ENCODE results near the gene SPOP.

- no peak for TF ChIP-seq CTCF (IDR thresholded peaks at IDR 0.05 in 4 of 5, conservative IDR thresholded peaks at IDR 0.05 in 1 of 5)
- no peak for TF ChIP-seq POLR2A (IDR thresholded peaks at IDR 0.05)
These were observed 100.3 kb downstream of the SPOP start for GRCh38 chr17:49577650-49577934.

Data from gastrocnemius medialis (tissue), 4 donors.